Tongue (tissue), 2 donors: ENCODE data around the gene COX6A2. TPM values are rescaled to one million over a fixed set of nuclear protein-coding genes. Genes with fewer than 3 reads are reported as not detected.

Source experiments
- DNase-seq: peaks from one replicate; pipeline ENCODE4 v3.0.0-alpha.2; 2015
- total RNA-seq: library from RNA; depleted of rRNA; stranded (reverse); fragments of >200 nt; gene quantifications from one replicate; pipeline ENCODE4 v1.2.3, GENCODE V29; 2014

Gene COX6A2
- total RNA-seq, 1 donor from 2014 or later, result 63.5 TPM

- no peak for DNase-seq
These were observed 18.7 kb downstream of the COX6A2 start for GRCh38 chr16:31409433-31409832.

- no peak for DNase-seq
These were observed 20.8 kb downstream of the COX6A2 start for GRCh38 chr16:31407406-31407805.

GRCh38 chr16:31404353-31405064 lies 23.7 kb downstream of the COX6A2 start:
- DNase-seq, result no peak

- no peak for DNase-seq
These were observed 24.4 kb downstream of the COX6A2 start for GRCh38 chr16:31403590-31404352.

- no peak for DNase-seq
These were observed 25.5 kb downstream of the COX6A2 start for GRCh38 chr16:31402687-31403086.

GRCh38 chr16:31401436-31401835 lies 26.7 kb downstream of the COX6A2 start:
- DNase-seq, result no peak

- no peak for DNase-seq
These were observed 28.0 kb downstream of the COX6A2 start for GRCh38 chr16:31400191-31400590.

- no peak for DNase-seq
These were observed 30.5 kb downstream of the COX6A2 start for GRCh38 chr16:31397701-31398100.

GRCh38 chr16:31397096-31397660 lies 31.0 kb downstream of the COX6A2 start:
- DNase-seq, result no peak

- no peak for DNase-seq
These were observed 32.5 kb downstream of the COX6A2 start for GRCh38 chr16:31395647-31396046.

GRCh38 chr16:31393056-31393455 lies 35.1 kb downstream of the COX6A2 start, which contains the start of gene ITGAD:
Gene ITGAD, plus strand, starts transcription at chr16:31393335. Its CDS starts 26 bp downstream, at chr16:31393361.
- no peak for DNase-seq

- no peak for DNase-seq
These were observed 37.6 kb downstream of the COX6A2 start for GRCh38 chr16:31390504-31391041.

GRCh38 chr16:31388535-31388934 lies 39.6 kb downstream of the COX6A2 start:
- DNase-seq, result no peak

GRCh38 chr16:31386157-31386984 lies 41.8 kb downstream of the COX6A2 start:
- no peak for DNase-seq

- no peak for DNase-seq
These were observed 42.5 kb downstream of the COX6A2 start for GRCh38 chr16:31385680-31386079.

GRCh38 chr16:31382485-31383161 lies 45.5 kb downstream of the COX6A2 start:
- DNase-seq, result peak; percentile 65

- DNase-seq, result no peak
These were observed 48.0 kb downstream of the COX6A2 start for GRCh38 chr16:31380201-31380600.
